Karpas-422 (cell line): ENCODE results near the gene ACO2. TPM values are rescaled to one million over a fixed set of nuclear protein-coding genes. Genes with fewer than 3 reads are reported as not detected.
A peak's percentile ranks its signal among the peaks of the same experiment; 100 is the strongest.
"Not testable (repeated sequence)": the region's sequence is repeated elsewhere in the genome, so short reads cannot be mapped to it uniquely, and the experiment has no call there.

ENCODE experiments used
- DNase-seq: peaks from one replicate; pipeline ENCODE4 v3.0.0-alpha.2; 2015
- H2AFZ ChIP-seq: fragments of 200-600 bp; sonication (generic); 2 replicates; pipeline ENCODE4 v1.6.1; 2014; ENCODE audit warnings: antibody characterized with exemption, low read length, mixed read lengths
- H3K27ac ChIP-seq: fragments of 200-600 bp; sonication (generic); 2 replicates; pipeline ENCODE4 v1.5.1; 2014; ENCODE audit warnings: mild to moderate bottlenecking, low read length, moderate library complexity
- H3K27me3 ChIP-seq: fragments of 200-600 bp; sonication (generic); 2 replicates; pipeline ENCODE4 v1.6.1; 2014; ENCODE audit warnings: low read length, mixed read lengths
- H3K36me3 ChIP-seq: fragments of 200-600 bp; sonication (generic); 2 replicates; pipeline ENCODE4 v1.6.1; 2014; ENCODE audit warnings: low read length, mixed read lengths; ENCODE audit not compliant: insufficient read depth
- H3K4me1 ChIP-seq: fragments of 200-600 bp; sonication (generic); 2 replicates; pipeline ENCODE4 v1.6.1; 2014; ENCODE audit warnings: mild to moderate bottlenecking, low read length, mixed read lengths
- H3K4me2 ChIP-seq: fragments of 200-600 bp; sonication (generic); 2 replicates; pipeline ENCODE4 v1.6.1; 2014; ENCODE audit warnings: low read length, low read depth, mild to moderate bottlenecking; ENCODE audit not compliant: poor library complexity, severe bottlenecking
- H3K4me3 ChIP-seq: fragments of 200-600 bp; sonication (generic); 2 replicates; pipeline ENCODE4 v1.5.1; 2014; ENCODE audit warnings: mild to moderate bottlenecking, antibody characterized with exemption, low read length, mixed read lengths
- H3K79me2 ChIP-seq: fragments of 200-600 bp; sonication (generic); 2 replicates; pipeline ENCODE4 v1.6.1; 2014; ENCODE audit warnings: mild to moderate bottlenecking, low read length, mixed read lengths
- H3K9ac ChIP-seq: fragments of 200-600 bp; sonication (generic); 2 replicates; pipeline ENCODE4 v1.6.0; 2014; ENCODE audit warnings: low read length
- H3K9me2 ChIP-seq: fragments of 200-600 bp; sonication (generic), shearing (Covaris generic); replicated peaks from 2 replicates; pipeline ENCODE4 v1.6.0; 2014; ENCODE audit warnings: mild to moderate bottlenecking, low read length, moderate library complexity; ENCODE audit not compliant: insufficient read depth
- H3K9me3 ChIP-seq: fragments of 300-700, 200-600 bp; sonication (generic); 2 replicates; pipeline ENCODE4 v1.6.1; 2014; ENCODE audit warnings: low read length, mixed read lengths
- H4K20me1 ChIP-seq: fragments of 200-600 bp; sonication (generic); 2 replicates; pipeline ENCODE4 v1.6.1; 2014; ENCODE audit warnings: mild to moderate bottlenecking, antibody characterized with exemption, low read length, low read depth; ENCODE audit not compliant: insufficient read depth
- total RNA-seq: library from RNA; depleted of rRNA; stranded (reverse); fragments of >200 nt; shearing (Covaris generic); gene quantifications from 2 replicates; pipeline ENCODE4 v1.2.3, GENCODE V29; 2014; ENCODE audit warnings: low replicate concordance; rRNA removed

ACO2 gene
- total RNA-seq: 67.7 and 102 TPM in 2 replicates

GRCh38 chr22:41468381-41469217 lies at the start of gene ACO2, which contains the start of gene PHF5A:
TSS of gene ACO2 (plus strand) at chr22:41469117. CDS start at chr22:41469147, 30 bp downstream.
TSS of gene PHF5A (minus strand) at chr22:41468692. CDS start at chr22:41468653, 39 bp downstream.
- H3K27ac ChIP-seq: peak within 1 kb of the TSS; percentile 89
- no peaks in the 10 kb centered on the region for H3K9me2 ChIP-seq
- H3K4me2 ChIP-seq: peak within 1 kb of the TSS; percentile 96
- peaks cover 75% of the 10 kb centered on the region for H3K79me2 ChIP-seq
- H3K36me3 ChIP-seq: peaks cover 39% of the 10 kb centered on the region
- H3K9me3 ChIP-seq: no peaks in the 10 kb centered on the region
- H3K9ac ChIP-seq: peak within 1 kb of the TSS; percentile 91
- DNase-seq: peak; percentile 99
- H3K4me1 ChIP-seq: peaks cover 55% of the 10 kb centered on the region
- H3K27me3 ChIP-seq: no peaks in the 10 kb centered on the region
- H2AFZ ChIP-seq: peak within 1 kb of the TSS; percentile 96
- H4K20me1 ChIP-seq: peaks cover 13% of the 10 kb centered on the region
- H3K4me3 ChIP-seq: peak within 1 kb of the TSS; percentile 89

GRCh38 chr22:41425660-41426365 lies 43.1 kb upstream of the ACO2 start:
- Histone ChIP-seq H4K20me1 (no peaks in the 10 kb centered on the region), H3K4me3 (no peak overlapping the region), H3K9me3 (no peaks in the 10 kb centered on the region), H3K79me2 (no peaks in the 10 kb centered on the region), H2AFZ (no peak overlapping the region), H3K4me1 (peaks cover 22% of the 10 kb centered on the region), H3K9me2 (no peaks in the 10 kb centered on the region), H3K27me3 (no peaks in the 10 kb centered on the region), H3K27ac (no peak overlapping the region), H3K4me2 (no peak overlapping the region), H3K36me3 (no peaks in the 10 kb centered on the region), H3K9ac (no peak overlapping the region)
- no peak for DNase-seq

- DNase-seq: peak; percentile 49
- H3K27me3 ChIP-seq: no peaks in the 10 kb centered on the region
- H3K9me2 ChIP-seq: no peaks in the 10 kb centered on the region
- no peaks in the 10 kb centered on the region for H3K4me1 ChIP-seq
- no peak overlapping the region for H2AFZ ChIP-seq
- no peaks in the 10 kb centered on the region for H4K20me1 ChIP-seq
- no peaks in the 10 kb centered on the region for H3K9me3 ChIP-seq
- no peak overlapping the region for H3K4me3 ChIP-seq
- no peak overlapping the region for H3K4me2 ChIP-seq
- H3K79me2 ChIP-seq: no peaks in the 10 kb centered on the region
- H3K36me3 ChIP-seq: peaks cover 7% of the 10 kb centered on the region; the same call in 1 of the 2 replicates
- H3K27ac ChIP-seq: no peak overlapping the region
- no peak overlapping the region for H3K9ac ChIP-seq
Measured at GRCh38 chr22:41429232-41429950, 39.5 kb upstream of the ACO2 start.

GRCh38 chr22:41429951-41430332 lies 39.0 kb upstream of the ACO2 start:
- H3K36me3 ChIP-seq: peaks cover 8% of the 10 kb centered on the region; the same call in 1 of the 2 replicates

GRCh38 chr22:41431656-41432055 lies 37.3 kb upstream of the ACO2 start:
- no peak overlapping the region for H3K4me2 ChIP-seq
- H3K27me3 ChIP-seq: no peaks in the 10 kb centered on the region
- H3K9me3 ChIP-seq: no peaks in the 10 kb centered on the region
- no peaks in the 10 kb centered on the region for H3K4me1 ChIP-seq
- no peak for DNase-seq
- no peak overlapping the region for H2AFZ ChIP-seq
- no peaks in the 10 kb centered on the region for H3K9me2 ChIP-seq
- H4K20me1 ChIP-seq: peaks cover 5% of the 10 kb centered on the region; the same call in 1 of the 2 replicates
- H3K79me2 ChIP-seq: peaks cover 8% of the 10 kb centered on the region; the same call in 1 of the 2 replicates
- H3K9ac ChIP-seq: no peak overlapping the region
- no peak overlapping the region for H3K27ac ChIP-seq
- H3K36me3 ChIP-seq: peaks cover 24% of the 10 kb centered on the region; the same call in 1 of the 2 replicates
- no peak overlapping the region for H3K4me3 ChIP-seq

More at GRCh38 chr22:41429951-41430332, 39.0 kb upstream of the ACO2 start:
- Histone ChIP-seq H3K4me3 (no peak overlapping the region), H3K4me2 (no peak overlapping the region), H3K27me3 (no peaks in the 10 kb centered on the region), H2AFZ (no peak overlapping the region), H3K27ac (no peak overlapping the region), H3K79me2 (no peaks in the 10 kb centered on the region), H3K9me2 (no peaks in the 10 kb centered on the region), H4K20me1 (no peaks in the 10 kb centered on the region), H3K9me3 (no peaks in the 10 kb centered on the region), H3K9ac (no peak overlapping the region), H3K4me1 (no peaks in the 10 kb centered on the region)
- no peak for DNase-seq

- not testable (repeated sequence) for H3K27ac ChIP-seq, H2AFZ ChIP-seq, H3K9me3 ChIP-seq, DNase-seq, H3K9ac ChIP-seq, H3K27me3 ChIP-seq, H3K4me3 ChIP-seq, H4K20me1 ChIP-seq, H3K4me1 ChIP-seq, H3K4me2 ChIP-seq, H3K9me2 ChIP-seq
- H3K36me3 ChIP-seq: peaks cover 32% of the 10 kb centered on the region
- H3K79me2 ChIP-seq: peaks cover 17% of the 10 kb centered on the region
Measured at GRCh38 chr22:41433480-41433879, 35.4 kb upstream of the ACO2 start.

GRCh38 chr22:41434361-41435003 lies 34.4 kb upstream of the ACO2 start:
- not testable (repeated sequence) for H3K9me2 ChIP-seq, H2AFZ ChIP-seq, H3K27me3 ChIP-seq, H3K9ac ChIP-seq, H3K4me3 ChIP-seq, H3K9me3 ChIP-seq, H3K4me1 ChIP-seq, H4K20me1 ChIP-seq, H3K27ac ChIP-seq, H3K4me2 ChIP-seq, DNase-seq
- peaks cover 26% of the 10 kb centered on the region for H3K79me2 ChIP-seq
- H3K36me3 ChIP-seq: peaks cover 32% of the 10 kb centered on the region
